ENCODE data around the gene OR2AG2.

Gene OR2AG2

DNA sequence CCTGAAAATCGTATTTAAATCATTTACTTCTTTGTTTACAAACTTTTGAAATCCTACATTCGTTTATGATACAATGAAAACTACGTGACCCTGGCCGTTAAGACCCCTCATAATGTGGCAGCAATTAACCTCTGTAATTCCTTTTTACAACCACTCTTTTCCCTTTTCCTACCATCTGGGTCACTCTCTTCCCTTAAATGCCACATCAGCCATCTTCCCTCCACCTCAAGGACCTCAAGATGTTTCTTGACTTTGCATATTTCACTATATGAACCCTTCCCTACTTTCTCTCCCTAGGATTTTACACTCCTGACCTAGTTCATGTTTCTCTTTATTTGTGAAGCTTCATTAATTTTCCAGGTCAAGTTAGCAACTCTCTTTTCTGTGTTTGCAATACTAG is 26.8 kb downstream of the OR2AG2 start:
- DNase-seq (ENCODE audit: low read depth), result no peak
- H3K4me3 ChIP-seq (ENCODE audit: low read depth, low read length), result no peak overlapping the region

DNA sequence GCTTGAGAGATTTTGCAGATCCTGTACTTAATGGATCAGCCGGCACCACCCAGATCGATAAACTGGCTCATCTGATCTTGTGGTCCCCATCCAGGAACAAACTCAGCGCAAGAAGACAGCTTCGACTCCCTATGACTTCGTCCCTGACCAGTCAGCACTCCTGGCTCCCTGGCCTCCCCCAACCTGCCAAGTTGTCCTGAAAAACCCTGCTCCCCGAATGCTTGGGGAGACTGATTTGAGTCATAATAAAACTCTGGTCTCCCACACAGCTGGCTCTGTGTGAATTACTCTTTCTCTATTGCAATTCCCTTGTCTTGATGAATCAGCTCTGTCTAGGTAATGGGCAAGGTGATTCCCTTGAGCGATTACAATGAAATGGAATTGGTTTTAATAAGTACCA is 29.5 kb downstream of the OR2AG2 start:
- no peak for DNase-seq (ENCODE audit: low read depth)
- no peak overlapping the region for H3K4me3 ChIP-seq (ENCODE audit: low read depth, low read length)

DNA sequence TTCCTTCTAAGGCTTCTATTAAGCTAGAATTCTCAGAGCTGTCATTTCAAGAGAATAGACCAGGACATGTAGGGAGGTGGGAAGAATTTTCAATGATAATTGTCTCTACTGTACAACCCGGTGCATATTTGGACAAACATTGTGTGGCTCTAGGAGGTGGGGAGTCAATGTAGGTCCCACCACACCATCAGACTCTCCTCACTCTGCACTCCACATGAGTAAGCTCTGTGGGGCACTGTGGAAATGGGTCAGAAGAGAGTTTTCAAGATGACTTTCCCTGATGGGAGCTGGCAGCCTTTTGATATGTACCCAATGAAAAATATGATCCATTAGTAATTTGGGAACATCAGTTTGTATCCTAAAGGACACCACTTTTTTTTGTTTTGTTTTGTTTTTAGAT is 33.2 kb downstream of the OR2AG2 start:
- DNase-seq (ENCODE audit: low read depth), result no peak

DNA sequence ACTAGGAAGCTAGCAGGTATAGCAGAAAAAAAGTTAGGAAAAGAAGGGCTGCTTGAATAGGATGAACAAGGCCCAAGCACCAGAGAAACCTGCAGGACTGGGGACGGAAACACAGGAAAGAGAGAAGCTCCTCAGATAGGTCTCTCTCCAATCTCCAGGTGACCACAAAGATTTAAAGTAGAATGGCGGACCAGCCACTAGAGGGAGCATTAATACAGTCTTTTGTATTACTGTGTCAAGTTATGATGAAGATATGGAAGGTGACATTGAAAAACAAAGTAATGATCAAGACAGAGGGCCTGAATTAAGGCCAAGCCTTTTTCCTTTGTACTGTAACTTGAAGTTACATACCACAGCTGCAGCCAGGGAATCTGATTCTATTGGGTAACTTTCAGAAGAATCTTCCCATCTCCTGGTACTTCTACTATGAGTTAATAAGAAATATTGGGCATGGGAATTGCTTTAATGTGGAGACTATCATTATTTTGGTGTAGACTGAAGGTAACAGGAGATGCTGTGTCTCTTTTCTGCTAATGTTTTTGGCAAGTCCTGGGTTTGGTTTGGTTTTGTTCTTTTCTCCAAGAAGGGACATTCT is 33.8 kb downstream of the OR2AG2 start:
- no peak overlapping the region for H3K4me3 ChIP-seq (ENCODE audit: low read depth, low read length)
- no peak for DNase-seq (ENCODE audit: low read depth)

More for the DNA sequence above, 33.2 kb downstream of the OR2AG2 start:
- H3K4me3 ChIP-seq (ENCODE audit: low read depth, low read length), result no peak overlapping the region

DNA sequence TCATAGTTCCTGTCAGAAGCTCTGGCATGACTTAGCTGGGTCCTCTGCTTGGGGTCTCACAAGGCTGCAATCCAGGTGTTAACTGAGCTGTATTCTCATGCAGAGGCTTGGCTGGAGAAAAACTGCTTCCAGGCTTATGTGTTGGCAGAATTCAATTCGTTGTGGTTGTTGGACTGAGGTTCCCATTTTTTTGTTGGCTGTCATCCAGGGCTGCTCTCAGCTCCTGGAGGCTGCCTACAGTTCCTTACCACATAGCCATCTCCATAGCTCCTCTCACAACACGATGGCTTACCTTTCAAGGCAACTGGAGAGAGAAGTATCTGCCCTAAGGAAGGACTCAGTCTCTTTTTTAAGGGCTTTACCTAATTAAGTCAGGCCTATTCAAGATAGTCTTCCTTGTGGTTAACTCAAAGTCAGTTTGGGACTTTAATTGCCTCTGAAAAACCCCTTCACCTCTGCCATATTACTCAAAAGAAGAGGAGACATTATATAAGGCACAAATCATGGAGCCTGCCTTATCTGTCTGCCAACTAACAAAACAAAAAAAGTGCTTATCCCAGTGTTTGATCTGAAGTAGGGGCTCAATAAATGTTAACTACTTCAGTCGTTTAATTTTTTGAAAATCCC is 35.2 kb downstream of the OR2AG2 start:
- DNase-seq (ENCODE audit: low read depth), result no peak
- no peak overlapping the region for H3K4me3 ChIP-seq (ENCODE audit: low read depth, low read length)

DNA sequence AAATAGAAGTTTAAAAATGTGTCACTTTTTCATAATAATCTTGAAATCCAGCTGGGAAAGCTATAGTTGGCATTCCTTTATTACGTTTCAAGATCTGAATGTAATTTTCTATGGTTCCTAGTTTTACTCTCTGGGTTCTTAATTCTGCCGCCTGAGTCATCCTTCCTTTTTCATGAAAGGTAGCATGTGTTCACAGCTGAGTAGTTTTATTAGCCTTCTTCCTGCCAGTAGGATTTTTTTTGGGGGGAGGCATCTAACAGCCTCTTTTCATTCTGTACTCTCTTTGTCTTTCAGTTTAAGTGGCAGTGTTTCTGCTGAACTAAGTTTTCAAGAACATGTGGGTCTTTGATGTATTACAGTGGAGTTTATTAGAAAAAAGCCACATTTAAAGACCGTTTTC is 36.5 kb downstream of the OR2AG2 start:
- H3K4me3 ChIP-seq (ENCODE audit: low read depth, low read length), result no peak overlapping the region
- DNase-seq (ENCODE audit: low read depth), result no peak

DNA sequence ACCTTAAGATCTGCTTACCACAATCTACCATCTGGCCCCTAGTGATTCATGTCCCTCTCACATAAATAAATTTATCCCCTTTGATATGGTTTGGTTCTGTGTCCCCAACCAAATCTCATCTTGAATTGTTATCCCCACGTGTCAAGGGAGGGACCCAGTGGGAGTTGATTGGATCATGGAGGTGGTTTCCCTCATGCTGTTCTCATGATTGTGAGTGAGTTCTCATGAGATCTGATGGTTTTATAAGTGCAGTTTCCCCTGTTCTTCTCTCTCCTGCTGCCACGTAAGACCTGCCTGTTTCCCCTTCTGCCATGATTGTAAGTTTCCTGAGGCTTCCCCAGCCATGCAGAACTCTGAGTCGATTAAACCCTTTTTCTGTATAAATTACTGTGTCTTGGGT is 37.2 kb downstream of the OR2AG2 start:
- H3K4me3 ChIP-seq (ENCODE audit: low read depth, low read length), result no peak overlapping the region
- DNase-seq (ENCODE audit: low read depth), result no peak

DNA sequence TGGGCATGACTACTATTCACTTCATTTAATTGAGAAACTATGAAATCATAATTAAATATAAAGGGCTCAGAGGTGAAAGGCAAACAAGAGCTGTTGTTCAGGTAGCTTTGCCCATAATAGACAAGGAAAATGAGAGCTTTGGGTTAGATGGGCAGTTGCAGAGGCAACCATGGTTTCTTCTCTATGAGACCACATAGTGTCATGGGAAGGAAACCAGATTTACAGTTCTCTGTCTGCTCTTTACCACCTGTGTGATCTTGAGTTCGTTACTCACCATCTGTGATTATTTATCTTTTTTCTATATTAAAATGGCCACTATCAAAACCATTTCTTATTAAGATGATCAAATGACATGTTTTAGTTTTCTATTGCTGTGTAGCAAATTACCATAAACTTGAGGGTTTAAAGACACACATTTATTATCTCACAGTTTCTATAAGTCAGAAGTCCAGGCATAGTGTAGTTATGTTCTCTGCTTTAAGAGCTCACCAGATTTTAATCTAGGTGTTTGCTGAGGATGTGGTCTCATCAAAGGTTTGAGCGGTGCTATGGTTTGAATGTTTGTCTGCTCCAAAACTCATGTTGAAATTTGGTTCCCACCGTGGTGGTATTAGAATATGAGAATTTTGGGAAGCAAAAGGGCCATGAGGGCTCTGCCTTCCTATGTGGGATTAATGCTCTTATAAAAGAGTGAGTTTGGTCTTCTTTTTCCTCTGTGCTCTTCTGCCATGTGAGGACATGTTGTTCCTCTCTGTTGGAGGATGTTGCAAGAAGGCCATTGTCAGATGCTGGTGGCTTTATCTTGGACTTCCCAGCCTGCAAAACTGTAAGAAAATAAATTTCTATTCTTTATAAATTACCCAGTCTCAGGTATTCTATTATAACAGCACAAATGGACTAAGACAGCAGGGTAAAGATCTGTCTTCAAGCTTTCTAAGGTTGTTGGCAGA is 38.2 kb downstream of the OR2AG2 start:
- H3K4me3 ChIP-seq (ENCODE audit: low read depth, low read length), result no peak overlapping the region
- no peak for DNase-seq (ENCODE audit: low read depth)

DNA sequence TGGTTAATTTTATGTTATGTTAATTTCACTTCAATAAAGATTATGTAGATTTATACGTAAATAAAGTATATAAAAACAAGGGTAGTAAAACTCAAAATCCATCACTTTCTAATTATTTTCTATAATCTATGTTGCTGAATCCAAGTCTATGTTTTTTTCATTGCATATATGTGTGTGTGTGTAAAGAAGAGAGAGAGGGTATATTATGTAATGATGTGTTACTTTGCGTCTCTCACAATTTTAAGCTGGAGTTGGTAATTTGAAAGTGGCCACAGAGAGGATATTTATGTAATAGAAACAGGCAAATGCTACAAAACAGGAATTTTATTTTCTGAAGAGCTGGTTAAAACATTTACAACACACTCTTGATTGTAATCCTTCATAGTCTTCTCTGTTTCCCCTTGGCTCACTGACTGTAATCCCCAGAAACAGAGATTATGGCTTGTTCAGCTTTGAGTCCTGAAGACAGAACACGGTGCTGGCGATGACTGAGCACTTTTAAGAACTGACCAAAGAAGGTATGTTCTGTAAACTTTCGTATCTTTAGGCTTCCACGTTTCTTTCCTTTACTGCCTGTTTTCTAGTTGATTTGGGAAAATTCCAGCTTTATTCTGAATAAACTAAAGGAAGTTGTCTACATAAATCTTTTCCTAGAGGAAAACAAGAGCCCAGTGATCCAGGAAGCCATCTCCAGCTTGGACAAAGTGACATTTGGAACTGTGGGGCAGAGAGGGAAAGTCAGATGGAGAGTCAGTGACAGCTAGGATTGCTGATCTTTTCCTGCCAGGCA is 43.6 kb downstream of the OR2AG2 start:
- no peak overlapping the region for H3K4me3 ChIP-seq (ENCODE audit: low read depth, low read length)

DNA sequence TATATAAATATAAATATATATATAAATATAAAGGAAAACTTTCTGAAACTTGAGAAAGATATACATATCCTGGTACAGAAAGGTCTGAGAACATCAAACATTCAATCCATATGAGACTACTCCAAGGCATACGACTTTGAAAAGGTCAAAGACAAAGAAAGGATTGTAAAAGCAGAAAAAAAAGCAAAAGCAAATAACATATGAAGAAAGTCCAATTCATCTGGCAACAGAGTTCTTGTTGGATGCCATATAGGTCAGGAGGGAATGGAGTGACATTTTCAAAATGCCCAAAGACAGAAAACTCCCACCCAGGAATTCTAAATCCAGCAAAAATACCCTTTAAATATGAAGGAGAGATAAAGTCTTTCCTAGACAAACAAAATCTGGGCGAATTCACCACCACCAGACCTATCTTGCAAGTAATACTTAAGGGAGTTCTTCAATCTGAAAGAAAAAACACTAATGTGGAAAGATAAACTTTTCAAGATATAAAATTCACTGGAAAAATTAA is 46.3 kb downstream of the OR2AG2 start:
- no peak overlapping the region for H3K4me3 ChIP-seq (ENCODE audit: low read depth, low read length)
- DNase-seq (ENCODE audit: low read depth), result no peak

More for the DNA sequence above, 43.6 kb downstream of the OR2AG2 start:
- DNase-seq (ENCODE audit: low read depth), result no peak

DNA sequence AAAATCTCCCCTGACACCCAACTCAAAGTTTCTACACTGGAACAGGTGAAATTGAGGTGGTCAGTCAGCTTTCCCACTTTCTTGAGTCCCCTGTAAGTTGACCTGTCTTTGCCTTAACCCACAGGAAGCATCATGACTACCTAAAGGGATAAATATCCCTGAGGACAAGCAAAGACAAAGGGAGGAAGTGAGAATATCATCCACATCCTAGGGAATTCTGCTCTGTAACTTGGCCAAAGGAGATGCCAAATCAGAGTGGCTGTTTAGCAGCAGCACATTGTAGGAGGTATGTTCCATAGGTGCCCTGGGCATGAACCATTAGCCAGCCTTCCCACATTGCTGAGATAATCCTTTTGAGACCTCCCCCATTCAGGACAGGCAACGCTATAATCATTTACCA is 47.8 kb downstream of the OR2AG2 start:
- H3K4me3 ChIP-seq (ENCODE audit: low read depth, low read length), result no peak overlapping the region
- no peak for DNase-seq (ENCODE audit: low read depth)

DNA sequence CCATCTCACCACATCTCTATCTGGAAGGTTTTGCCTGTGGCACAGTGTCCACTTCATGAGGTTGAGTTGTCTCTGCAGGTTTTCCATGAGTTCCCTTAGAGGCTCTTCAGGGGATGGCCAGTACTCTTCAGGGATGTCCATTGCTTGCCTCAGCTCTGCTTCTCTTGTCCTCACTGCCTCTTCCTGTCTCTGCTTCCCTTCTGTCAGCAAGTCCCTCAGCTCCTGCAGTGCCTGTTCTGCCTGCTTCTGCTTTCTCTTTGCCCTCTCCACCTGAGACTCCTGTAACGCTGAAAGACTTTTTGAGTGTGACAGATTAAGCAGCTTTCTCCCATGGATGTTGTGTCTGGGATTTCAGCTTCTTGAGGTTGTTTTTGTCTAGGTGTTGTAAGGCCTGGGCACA is 50.4 kb downstream of the OR2AG2 start:
- H3K4me3 ChIP-seq (ENCODE audit: low read depth, low read length), result no peak overlapping the region
- no peak for DNase-seq (ENCODE audit: low read depth)

DNA sequence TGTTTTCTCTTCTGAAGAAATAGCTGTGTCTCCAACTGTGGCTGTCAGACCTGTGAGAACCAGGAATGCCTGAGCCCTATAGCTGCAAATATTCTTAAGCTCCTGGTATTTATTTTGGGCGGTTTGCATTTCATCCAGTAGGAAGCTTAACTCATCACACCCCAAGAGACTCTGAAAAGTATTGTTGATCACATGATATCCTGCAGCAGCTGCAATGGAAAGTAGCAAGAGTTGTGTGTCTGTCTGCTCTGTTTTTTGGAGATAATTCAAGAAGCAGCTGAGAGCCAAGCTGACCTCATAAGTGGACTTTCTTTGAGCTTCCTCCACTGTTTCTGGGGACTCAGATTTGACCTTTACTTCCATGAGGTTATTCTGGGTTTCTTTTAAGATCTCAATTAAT is 52.2 kb downstream of the OR2AG2 start:
- peak; percentile 12 for DNase-seq (ENCODE audit: low read depth)
- H3K4me3 ChIP-seq (ENCODE audit: low read depth, low read length), result no peak overlapping the region

DNA sequence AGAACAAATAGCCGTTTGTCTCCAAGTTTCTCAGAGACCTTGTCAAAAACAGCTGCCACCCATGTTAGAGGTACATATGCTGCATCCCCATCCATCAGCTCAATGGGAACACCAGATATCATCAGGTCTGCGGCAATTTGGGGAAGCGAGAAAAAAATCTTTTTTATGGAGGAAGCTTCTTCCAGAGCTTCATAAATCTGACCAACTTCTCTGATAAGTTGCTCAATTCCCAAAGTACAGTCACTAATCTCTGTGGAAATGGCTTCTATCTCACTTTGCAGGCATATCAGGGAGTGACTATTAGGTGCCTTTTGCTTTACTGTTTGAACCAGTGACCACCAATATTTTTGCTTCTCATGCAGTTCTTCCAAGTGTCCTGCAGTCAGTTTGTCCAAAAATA is 54.4 kb downstream of the OR2AG2 start:
- H3K4me3 ChIP-seq (ENCODE audit: low read depth, low read length), result no peak overlapping the region
- no peak for DNase-seq (ENCODE audit: low read depth)
